ENCODE data around the gene DPM1.
A peak's percentile ranks its signal among the peaks of the same experiment; 100 is the strongest.

DPM1 gene

GRCh38 chr20:50931306-50932015 is 26.9 kb downstream of the DPM1 start, which contains the start of gene ADNP:
Gene ADNP, minus strand, starts transcription at chr20:50931437. Its CDS starts 27,441 bp downstream, at chr20:50903996.
- FAIRE-seq: peak; percentile 87
- peak; percentile 93 for DNase-seq (ENCODE audit: insufficient read length, low spot score)

DNA sequence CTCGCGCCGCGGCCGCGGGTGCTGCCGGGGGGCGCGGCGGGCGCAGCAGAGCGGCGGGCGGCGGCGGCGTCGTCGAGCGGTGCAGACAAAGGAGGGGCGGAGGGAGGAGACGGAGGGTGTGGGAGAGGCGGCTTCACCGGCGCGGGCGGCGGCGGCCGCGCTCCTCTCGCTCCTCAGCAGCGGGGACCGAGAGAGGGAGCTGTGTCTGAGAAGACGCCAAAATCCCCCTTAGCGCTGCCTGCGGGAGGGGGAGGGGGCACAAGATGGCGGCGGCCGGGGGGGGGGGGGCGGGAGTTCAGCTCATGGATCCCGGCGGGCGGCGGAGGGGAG is 27.4 kb downstream of the DPM1 start:
- no peak for DNase-seq (ENCODE audit: insufficient read length, low spot score)
- no peak for FAIRE-seq

DNA sequence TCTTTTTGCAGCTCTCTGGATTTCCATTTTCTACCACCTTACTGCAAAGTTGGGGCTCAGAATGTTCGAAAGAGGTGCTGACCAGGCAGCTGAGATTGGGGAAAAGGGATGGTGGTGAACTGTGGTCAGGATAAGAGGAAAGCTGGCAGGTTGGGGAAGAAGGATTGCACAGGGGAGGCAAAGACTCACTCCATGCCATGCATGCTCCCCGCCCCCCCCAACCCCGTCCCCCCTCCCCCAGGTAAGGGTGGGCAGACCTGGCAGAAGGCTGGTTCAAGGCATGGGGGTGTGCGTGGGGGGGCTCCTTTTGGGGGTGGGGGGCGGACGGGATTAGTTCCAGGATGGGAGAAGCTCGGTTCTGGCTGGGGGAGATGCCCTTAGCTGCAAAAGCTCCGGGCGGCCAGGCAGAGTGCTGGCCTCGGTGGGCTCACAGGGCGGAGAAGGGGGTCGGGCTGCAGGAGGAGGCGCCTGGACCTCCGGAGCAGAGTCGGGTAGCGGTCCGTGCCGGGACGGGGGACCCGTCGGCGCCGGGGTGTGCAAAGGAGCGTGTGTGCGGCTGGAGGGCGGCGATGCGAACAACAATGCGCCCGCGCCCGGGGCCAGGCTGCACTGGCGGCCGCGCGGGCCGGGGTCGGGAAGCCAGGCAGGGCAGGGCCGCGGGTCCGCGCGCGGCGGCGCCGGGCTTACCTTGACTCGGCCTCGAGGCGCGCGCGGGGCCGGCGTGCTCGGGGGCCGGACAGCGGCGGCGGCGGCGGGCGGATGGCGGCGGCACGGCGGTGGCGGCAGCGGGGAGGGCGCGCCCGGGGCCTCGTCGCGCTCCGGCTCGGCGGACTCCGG is 28.0 kb downstream of the DPM1 start:
- peak; percentile 74 for FAIRE-seq
- no peak for DNase-seq (ENCODE audit: insufficient read length, low spot score)

- FAIRE-seq: peak; percentile 99
Measured at GRCh38 chr20:50929299-50930138, 28.8 kb downstream of the DPM1 start.

DNA sequence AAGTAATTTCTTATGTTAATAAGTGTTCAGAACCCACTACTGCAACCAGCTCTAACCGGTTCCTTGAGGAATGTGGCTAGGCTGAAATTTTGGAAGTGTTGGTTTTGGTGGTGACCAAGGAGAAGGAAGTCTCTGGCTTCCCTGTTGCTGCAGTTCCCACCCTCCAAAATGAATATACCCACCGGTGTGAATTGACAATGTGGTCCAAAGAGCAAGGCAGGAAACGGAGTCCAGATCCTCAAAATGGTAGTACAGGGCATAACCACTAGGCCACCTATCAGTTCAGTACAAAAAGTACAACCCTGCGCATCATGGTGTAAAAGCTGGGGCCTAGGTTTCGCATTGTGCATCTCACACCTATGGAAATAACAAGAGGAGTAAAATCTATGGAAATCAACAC is 29.9 kb downstream of the DPM1 start:
- DNase-seq (ENCODE audit: insufficient read length, low spot score) (no peak), FAIRE-seq (peak; percentile 33)

More at GRCh38 chr20:50929299-50930138, 28.8 kb downstream of the DPM1 start:
- peak; percentile 98 for DNase-seq (ENCODE audit: insufficient read length, low spot score)

DNA sequence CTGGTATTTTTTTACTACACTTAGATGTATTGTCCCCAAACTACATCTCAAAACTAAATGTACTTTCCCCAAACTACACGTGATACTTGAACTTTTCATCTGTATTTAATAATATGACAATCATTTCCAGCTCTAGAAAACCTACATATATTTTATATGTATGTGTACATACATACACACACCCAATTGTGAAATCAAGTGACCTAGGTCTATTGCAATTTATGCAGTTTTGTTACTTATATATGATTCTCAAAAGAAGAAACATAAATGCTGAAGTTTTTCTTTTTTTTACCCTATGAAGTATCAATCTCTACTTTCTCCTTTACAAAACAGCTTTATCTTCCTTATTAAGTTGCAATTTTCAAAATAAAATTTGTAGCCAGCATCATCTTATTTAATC is 31.8 kb downstream of the DPM1 start:
- no peak for DNase-seq (ENCODE audit: insufficient read length, low spot score)
- no peak for FAIRE-seq

GRCh38 chr20:50924261-50924920 is 33.9 kb downstream of the DPM1 start:
- DNase-seq (ENCODE audit: insufficient read length, low spot score): no peak
- FAIRE-seq: peak; percentile 28

DNA sequence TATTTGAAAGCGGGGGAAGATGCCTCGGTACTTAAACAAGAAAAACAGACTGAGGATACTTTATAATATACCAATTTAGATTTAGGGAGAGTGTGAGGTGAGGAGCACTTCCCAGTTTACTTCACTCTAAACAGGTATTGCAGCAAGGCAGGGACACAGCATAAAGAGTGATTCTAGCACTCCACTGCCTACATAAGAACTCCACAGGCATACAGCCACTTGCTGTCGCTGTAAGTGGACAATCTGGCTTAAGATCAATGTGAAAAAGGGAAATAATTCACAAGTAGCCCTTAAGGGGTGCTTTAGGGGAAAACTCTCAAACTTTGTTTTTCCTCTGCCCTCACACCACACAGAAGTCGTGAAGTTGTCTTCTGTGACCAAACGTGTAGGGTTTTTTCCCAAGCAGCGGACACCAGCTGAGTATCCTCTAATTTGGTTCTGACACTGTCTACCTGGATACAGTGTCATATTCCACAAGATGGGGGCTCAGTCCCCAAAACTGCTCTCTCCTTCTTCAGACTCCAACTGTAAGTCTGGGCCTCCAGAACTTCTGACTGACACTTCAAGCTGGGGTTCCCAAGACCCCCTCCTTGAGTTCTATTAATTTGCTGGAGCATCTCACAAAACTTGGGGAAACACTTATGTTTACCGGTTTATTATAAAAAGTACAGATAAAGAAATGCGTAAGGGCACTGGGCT is 36.4 kb downstream of the DPM1 start:
- DNase-seq (ENCODE audit: insufficient read length, low spot score) (no peak), FAIRE-seq (no peak)

DNA sequence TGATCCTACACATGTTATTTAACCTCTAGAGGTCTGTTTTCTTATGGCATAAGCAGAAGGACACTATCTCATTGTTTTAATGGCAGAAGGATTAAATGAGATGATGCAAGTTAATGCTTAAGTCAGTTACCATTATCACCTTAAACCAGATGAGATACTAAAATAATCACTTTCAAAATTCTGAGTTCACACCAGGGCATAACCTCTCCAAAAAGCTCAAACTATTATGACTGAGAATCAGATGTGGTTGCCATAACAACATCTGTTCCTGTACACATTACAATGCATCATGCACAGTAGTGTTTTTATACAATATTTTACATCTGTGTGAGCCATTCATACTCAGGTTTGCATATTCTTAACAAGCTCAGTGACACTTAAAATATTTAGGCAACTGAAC is 37.3 kb downstream of the DPM1 start:
- DNase-seq (ENCODE audit: insufficient read length, low spot score) (no peak), FAIRE-seq (peak; percentile 74)

DNA sequence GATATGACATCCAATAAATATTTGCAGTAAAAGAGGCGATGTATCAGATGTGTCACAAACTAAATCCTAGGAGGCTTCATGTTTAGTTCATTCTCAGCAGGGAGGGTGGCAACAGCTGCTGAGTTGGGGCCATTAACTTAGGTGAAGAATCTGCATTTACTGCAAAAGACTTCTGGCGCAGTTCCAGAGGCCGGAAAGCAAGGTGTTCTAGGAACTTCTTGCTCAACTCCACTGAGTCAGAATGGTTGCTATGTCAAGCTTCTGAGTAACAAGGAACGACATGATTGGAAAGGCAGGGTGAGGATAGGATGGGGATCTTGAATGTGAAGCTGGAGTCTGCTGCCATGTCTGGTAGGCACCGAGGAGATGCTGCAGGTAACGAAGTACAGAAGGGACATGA is 38.8 kb downstream of the DPM1 start:
- peak; percentile 92 for FAIRE-seq
- no peak for DNase-seq (ENCODE audit: insufficient read length, low spot score)

DNA sequence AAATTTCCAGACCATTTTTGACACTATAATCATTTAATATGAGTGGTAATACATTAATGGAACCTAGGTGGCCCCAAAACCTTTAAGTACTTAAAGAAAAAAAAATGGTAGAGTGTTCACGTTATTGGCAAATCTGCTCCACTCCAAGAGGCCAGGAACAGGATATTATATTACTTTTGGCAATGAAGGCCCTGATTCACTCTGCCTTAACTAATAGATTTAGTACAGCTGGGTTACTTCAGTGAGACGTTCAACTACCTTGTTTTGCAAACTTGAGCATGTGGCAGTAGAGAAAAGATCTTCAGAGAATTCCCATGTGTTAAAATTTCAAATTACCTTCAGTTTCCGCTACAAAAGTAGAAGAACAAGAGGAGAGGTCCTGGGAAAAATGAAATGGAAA is 39.9 kb downstream of the DPM1 start:
- DNase-seq (ENCODE audit: insufficient read length, low spot score): no peak
- peak; percentile 4 for FAIRE-seq

GRCh38 chr20:50916934-50917333 is 41.4 kb downstream of the DPM1 start:
- no peak for DNase-seq (ENCODE audit: insufficient read length, low spot score)
- peak; percentile 58 for FAIRE-seq

DNA sequence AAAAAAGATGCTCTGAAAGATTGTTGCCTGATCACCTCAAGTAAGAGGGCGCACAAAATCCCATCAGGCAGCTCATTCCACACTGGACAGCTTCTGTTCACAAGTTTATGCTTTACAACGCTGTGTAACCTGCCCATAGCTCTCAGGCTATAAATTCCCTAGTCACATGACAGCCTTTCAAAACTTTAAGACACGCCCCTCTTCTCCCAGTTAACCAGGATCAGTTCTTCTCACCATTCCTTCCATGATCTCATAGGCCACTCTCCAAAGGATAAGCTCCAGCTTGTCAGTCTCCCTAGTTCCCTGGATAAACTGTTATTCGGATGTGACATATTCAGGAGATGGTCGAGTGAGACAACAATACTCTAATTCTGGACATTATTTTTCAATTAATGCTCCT is 42.1 kb downstream of the DPM1 start:
- DNase-seq (ENCODE audit: insufficient read length, low spot score): peak; percentile 67
- peak; percentile 68 for FAIRE-seq

DNA sequence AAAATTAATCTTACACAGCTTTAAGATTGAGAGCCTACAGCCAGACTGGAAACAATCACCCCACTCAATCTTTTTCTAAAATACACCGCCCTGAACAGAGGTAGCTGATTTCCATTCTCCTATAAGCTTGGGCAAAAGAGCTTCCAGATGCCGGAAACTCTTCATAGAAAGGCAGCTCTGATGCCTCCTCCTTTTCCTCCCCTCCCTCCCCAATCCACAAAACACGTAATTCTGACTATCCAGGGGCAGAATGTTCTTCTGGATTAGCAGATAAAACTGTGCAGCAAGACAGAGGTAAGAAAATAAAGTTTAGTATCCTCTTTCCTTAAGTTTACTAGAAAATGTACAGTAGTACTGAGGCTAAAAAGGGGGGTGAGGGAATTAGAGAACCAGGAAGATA is 42.9 kb downstream of the DPM1 start:
- FAIRE-seq: no peak

DNA sequence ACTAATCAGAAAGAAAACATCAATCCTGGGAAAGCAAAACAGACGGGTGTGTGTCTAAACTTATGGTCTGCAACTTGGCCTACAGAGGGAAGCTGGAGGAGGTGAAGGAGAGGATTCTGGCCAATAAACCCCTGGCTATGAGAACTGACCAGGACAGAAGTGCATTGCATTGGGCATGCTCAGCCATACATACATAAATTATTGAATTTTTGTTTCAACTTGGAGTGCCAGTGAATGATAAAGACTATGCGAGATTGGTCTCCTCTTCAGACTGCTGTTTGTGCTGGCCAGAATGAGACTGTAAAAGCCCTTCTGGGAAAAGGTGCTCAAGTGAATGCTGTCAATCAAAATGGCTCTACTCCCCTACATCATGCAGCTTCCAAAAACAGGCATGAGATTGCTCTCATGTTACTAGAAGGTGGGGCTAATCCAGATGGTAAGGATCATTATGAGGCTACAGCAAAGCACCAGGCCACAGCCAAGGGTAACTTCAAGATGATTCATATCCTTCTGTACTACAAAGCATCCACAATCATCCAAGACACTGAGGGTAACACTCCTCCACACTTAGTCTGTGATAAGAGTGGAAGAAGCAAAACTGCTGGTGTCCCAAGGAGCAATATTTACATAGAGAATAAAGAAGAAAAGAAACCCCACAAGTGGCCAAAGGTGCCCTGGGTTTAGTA is 44.5 kb downstream of the DPM1 start:
- peak; percentile 98 for FAIRE-seq
- DNase-seq (ENCODE audit: insufficient read length, low spot score): peak; percentile 82

More for the DNA sequence above, 42.9 kb downstream of the DPM1 start:
- no peak for DNase-seq (ENCODE audit: insufficient read length, low spot score)

GRCh38 chr20:50911716-50912115 is 46.6 kb downstream of the DPM1 start:
- FAIRE-seq (peak; percentile 20), DNase-seq (ENCODE audit: insufficient read length, low spot score) (no peak)

GRCh38 chr20:50911030-50911429 is 47.3 kb downstream of the DPM1 start:
- FAIRE-seq (no peak), DNase-seq (ENCODE audit: insufficient read length, low spot score) (no peak)

- no peak for DNase-seq (ENCODE audit: insufficient read length, low spot score)
Measured at GRCh38 chr20:50909413-50909812, 48.9 kb downstream of the DPM1 start.

DNA sequence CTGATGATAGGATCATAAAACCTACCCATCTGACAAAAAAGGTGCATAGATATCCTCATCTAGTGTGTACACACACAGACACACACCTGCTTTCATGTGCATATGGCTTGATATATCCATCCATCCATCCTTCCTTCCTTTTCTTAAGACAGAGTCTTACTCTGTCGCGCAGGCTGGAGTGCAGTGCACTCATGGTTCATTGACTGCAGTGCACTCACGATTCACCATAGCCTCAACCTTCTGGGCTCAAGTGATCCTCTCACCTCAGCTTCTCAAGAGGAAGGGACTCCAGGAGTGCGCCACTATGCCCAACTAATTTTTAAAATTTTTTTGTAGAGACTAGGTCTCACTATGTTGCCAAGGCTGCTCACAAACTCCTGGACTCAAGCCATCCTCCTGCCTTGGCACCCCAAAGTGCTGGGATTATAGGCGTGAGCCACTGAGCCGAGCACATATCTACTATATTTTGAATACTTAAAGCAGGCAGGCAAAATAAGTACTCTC is 54.2 kb downstream of the DPM1 start:
- DNase-seq (ENCODE audit: insufficient read length, low spot score) (no peak), FAIRE-seq (peak; percentile 89)

More at GRCh38 chr20:50909413-50909812, 48.9 kb downstream of the DPM1 start:
- peak; percentile 46 for FAIRE-seq
